NCI-H1436 treated with DMSO at 0.1 percent for 48 hours (cell line): Measurements from ENCODE around the gene POU6F2.

Source experiments
- DNase-seq: peaks from one replicate; lab custom pipeline; 2025; lab: John Stamatoyannopoulos, UW

POU6F2 gene

DNA sequence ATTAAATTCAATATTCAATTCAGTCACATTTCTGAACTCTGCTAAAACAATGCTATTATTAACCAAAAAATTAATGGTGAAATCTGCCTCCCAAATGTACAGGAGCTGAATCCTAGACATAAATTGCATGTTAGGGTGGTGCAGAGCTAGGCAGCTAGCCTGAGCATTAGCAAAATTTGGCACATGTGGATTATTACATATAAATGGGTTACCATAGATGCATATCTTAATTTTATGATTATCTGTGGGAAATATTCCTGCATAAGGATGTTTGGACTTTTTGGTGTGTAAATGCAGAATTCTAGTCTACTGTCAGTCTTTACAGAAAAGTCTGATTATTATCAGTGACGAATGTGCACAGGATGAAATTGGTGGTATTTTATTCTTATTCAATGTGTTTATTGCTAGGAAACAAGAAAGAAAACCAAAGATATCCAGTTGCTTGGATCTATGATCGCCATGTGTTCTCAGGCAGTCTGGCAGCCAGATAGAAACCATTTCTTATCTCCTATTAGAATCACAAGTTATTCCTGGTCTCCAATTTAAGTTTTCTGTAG is 150.7 kb downstream of the POU6F2 start:
- no peak for DNase-seq

DNA sequence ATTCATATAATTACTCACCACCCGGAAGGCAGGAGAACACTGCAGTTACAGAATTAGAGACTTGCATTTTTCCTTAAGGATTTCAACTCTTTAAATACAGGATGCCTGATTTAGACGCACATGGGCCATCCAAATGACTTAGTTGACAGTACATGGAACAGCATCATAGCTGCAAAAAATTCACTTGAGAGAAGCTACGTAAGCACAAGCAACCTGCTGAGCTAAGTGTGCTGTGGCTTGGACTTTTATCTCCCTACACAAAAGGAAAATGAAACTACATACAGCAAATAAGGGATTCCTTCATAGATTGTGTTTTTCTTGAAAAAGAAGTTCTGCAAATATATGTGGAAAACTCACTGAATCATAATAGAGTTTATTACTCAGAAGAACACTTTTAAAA is 152.6 kb downstream of the POU6F2 start:
- DNase-seq = no peak

DNA sequence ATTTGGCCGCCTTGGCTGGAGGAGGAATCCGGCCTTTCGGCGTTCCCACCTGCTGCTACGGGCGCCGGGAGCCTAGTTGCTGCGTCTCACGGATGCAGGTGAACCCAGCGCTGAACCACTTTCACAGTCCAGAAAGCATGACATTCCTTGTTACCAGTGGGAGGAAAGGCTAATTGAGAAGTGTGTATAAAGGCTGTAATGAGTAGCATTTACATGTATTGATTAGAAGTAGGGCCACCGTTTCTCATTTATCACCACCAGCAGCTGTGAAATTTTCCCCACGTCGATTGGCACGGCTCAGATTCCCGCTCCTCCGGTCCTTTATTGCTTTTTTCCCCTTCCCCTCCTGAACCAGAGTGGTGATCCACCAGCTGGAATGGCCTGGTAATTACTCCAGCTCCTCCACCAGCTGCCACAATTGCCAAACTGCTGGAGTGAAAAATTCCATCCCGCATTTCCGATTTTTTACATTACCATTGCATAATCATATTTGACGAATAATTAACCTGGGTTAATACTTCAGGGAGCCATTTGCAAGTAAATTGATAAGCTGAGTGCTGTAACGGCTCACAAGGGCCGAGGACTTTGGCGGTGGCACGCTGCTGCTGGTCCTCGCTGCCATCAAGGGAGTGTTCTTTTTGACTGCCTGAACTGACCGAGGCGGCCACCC is 153.3 kb downstream of the POU6F2 start:
- no peak for DNase-seq

DNA sequence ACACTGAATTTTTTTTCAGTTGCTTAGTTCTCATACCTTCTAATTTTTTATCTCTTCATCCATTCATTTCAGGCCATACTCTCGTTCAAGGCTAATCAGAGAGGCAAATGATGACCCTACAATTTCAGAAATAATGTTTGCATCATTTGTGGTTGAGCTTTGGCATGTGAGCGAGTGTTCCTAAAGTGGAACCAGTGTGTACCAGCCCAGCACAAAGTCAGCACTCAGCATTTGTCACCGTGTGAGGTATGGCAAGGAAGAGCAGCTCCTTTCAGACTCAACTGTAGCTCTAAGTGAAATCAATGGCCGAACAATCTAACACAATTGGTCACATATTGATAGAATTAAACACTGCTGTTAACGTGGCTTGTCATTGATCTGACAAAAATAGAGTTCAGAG is 154.6 kb downstream of the POU6F2 start:
- no peak for DNase-seq

DNA sequence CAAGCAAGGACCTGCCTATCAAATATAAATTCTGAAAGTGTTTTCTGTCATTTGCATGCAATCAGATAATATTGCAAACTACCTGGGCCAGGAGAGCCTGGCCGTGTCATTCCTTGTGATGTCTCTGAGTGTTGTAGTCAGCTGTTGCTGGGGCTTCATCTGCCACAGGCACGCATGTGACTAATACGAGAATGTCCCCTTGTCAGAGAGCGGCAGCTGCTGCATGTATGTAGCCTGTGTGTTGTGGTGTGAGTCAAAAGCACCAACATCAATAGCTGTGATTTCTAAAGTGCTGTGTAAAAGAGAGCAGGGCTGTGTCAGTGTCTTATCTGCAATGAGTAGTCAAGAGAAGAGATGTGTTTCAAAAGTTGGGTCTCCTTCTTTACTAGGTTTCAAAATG is 155.4 kb downstream of the POU6F2 start:
- no peak for DNase-seq

DNA sequence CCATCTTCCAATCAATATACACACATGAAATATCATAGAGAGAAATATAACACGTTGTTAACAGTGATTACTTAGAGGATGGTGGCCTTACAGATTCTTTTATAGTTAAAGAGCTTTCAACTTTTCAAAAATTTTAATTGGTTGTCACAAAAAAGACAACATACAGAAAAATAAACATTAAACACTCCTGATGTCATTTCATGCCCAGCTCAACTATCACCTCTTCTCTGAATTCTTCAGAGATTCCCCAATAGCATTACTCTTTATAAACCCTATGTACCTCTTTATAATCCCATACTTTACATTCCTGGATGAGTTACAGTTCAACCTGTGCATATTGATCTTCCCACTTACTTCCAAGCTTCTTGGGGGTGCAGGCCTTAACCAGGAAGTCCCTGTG is 159.8 kb downstream of the POU6F2 start:
- no peak for DNase-seq

DNA sequence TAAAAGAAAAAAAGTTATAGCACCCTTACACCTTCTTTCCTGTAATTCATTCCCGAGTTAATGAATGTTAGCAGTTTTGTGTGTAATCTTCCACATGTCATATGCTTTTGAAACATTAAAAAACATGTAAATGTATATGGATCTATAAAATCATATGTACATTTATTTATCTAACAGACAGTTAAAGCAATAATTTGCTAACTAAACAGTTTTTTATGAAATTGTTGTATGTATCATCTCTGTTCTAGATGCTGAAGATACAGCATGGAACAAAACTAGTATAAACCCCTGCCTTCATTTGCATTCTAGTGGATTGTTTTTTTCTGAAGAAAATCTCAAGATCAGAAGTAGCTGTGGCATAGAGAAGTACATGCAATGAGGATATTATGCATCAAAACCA is 165.0 kb downstream of the POU6F2 start:
- no peak for DNase-seq

DNA sequence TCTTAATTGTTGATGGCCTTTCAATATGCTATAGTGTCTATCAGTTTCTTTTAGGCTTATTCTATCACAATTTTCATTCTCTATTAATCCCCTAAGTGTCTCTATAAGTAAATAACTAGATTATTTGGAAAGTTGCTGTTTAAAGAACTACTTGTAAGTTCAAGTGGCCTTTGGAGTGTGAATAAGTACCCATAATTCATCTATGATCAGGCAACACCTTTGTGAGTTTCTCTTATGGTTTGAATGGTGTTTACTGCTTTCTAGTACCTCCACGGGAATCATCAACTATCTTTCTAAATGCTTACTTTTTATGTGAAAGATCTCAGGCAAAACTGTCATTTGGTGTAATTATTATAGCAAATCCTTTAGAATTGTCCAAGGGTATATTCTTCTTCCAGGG is 166.7 kb downstream of the POU6F2 start:
- no peak for DNase-seq

DNA sequence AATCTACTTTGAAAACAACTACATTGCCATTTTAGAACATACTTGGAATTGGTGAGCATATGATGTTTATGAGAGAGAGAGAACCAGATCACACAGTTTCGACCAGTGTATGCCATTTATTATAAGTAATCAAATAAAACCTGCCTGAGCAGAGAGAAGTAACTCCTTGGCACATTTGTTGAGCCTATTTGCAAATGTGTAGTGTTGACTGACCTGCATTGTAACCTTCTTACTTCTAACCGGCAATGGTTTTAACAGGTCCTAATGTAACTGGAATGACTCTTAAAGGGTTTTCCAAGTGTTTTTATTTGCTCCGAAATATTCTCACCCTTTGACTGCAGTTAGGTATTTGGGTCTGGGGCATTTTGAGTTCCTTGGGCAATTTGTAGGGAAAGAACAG is 167.6 kb downstream of the POU6F2 start:
- DNase-seq = no peak

DNA sequence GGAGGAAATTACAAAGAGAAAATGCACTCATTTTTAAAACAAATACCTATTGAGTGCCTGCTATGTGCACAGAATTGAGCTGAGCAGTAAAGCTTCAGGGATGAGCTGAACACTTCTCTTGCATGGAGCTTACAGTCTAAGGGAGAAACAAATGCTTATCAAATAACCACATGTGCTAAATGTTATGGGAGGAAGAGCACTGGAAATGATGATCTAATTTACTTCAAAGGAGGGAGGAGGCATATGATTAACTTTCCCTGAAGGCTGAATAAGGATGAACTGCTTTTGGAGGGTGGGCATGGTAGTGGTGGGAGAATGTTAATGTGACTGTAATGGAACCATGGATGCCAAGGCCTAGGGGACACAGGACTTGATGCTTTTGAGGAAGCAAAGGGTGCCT is 168.2 kb downstream of the POU6F2 start:
- DNase-seq = no peak

DNA sequence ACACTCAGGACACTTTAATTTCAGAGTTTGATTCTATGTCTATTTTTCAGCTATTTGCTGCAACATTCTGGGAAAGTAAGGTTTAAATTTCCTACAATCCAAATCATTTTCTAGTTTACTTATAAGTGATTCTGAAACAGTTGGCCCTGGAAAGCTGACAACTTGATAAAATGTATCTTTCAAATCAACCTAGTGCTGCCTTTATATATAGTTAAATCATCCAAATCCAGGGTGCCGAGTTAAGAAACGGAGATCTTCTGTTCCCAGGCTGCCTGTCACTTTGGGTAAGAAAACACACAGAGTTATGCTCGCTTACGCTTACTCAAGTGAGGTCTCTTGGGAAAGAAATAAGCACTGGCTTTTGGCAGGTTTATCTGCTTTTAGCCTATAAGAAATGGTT is 175.0 kb downstream of the POU6F2 start:
- no peak for DNase-seq

DNA sequence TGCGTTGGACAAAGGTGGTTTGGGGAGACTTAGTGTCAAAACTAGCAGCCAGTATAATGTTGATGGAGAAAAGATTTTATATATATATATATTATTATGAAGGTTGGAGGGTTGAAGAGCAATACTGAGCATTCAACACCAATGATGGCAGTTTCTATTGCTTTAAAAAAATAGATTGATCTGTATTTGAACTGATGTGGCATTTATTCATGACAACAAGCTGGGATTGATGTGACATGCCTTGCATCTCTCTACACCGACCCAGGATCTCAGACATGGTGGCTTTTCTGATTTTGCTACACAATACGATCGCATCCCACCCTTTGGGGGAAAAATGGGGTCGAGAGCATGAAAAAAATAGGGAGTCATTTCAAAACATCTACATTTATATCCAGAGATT is 175.4 kb downstream of the POU6F2 start:
- DNase-seq = no peak

DNA sequence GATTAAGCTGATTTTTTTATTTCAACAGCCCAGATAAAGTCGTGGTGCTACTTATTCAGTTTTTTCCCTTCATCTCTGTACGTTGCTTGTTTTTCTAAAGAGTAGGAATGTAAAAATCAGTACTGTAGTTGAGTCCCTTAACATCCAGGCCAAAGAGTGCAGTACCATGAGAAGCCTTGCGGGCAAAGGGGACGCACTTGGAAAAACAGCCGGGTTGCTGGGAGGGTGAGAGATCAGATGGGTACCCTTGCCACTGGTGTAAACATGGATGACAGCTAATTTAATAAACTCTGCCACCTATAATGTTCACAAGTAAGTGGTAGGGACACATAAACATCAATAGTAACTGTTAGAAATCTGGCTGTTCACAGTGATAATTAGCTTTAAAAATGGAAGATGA is 175.9 kb downstream of the POU6F2 start:
- no peak for DNase-seq

DNA sequence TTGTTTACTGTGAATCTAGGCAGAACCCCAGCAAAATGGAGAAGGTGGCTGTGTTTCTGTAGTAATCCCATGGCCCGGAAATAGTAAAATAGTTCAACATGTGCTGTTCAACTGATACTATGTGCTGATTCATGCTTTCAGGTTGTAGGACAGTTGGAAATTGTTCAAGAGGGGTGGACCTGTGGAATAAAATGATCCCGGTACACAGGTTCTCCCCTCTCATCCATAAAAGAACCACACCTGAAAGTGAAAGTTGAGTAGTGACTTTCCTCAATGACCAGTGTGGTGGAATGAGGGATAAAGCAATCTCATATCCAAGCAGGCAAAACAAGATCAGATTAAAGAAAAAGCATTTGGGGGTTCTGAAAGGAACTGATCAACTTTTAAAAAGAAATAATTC is 177.1 kb downstream of the POU6F2 start:
- no peak for DNase-seq

DNA sequence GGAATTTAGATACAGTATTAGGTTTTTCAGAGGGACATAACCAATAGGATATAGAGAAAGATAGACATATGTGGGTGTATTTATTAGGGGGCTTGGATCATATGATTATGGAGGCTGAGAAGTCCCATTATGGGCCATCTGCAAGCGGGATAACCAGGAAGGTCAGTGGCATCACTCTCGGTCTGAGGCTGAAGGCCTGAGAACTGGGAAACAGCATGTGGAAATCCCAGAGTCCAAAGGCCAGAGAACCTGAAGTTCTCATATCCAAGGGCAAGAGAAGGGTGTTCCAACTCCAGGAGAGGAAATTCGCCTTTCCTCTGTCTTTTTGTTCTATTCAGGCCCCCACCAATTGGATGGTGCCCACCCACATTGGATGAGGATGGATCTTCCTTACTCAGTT is 180.7 kb downstream of the POU6F2 start:
- DNase-seq = no peak

DNA sequence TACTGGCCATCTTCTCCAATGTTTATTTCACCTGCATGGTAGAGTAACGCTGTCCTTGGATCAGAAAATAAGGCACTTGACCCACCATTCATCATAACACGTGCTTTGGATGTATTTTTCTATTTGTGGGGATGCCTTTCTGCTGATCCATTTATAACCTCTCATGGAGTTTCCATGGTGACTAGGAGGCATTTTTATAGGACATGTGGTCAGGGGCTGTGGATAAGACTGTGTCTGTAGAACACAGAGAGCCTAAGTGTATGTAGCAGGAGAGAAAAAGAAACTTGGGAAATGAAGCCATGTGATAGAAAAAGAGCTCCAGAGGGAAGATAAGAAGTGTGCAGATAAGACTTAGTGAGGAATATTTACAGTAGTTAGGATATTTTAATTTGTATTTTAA is 184.2 kb downstream of the POU6F2 start:
- DNase-seq = no peak

DNA sequence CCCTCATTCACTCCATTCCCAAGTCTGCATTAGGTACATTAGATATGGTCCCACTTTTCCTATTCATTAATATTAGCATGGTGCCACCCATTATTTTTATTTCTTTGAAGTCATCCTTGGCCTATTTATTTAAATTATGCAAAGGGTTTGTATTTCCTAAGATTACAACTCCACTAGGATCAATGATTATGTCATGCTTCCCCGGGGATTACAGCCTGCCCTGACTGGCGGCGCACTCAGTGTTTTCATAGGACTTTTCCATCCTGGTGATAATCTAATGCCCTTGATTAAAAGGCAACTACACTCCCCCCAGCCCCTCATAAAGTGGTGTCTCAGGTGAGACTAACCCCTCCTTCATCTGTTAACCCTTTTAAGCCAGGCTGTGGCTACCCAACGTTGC is 187.2 kb downstream of the POU6F2 start:
- no peak for DNase-seq

DNA sequence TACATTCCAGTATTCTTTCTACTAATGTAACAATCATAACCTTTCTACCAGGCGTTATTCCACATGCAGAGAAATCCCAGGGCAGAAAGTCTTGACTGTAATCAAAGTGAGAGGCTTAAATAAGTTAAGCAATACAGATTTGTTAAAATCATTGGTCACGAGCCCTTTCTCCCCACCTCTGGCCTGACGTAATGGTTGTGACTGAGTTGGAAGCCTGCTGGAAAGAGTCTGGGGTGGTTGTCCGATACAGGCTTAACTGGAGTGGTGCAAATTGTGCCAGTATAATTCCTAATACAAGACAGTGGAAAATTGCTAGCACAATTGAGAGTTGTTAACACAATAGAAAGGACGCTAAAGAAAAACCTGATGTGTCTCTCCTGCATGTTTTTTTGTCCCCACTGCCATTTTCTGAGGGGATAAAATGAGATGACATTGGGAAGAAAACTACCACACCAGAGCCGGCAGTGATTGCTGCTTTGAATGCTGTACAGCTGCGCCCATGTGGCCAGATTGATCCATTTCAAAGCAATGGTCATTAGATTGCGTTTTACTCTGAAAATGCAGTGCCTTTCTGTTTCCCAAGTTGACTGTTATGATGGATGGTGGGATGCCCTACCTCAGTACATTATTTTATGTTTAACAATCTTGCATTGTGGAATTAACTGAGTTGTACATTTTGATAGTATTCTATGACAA is 190.8 kb downstream of the POU6F2 start:
- no peak for DNase-seq

DNA sequence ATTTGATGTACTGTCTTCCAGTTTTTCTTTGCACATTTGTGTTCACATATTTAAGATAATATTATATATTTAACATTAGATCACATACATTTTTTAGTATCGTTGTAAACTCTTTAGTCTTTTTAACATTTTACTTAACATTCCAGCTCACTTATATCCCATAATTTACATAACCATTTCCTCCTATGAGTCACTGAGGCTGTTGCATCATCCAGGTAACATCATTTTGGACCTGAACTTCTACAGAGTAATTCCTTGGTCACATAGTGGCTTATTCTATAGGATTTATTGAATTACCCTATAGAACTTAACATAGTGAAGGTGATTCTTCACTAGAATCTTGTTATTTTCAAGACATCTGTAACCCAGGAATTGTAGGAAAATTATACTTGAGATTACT is 194.4 kb downstream of the POU6F2 start:
- no peak for DNase-seq

DNA sequence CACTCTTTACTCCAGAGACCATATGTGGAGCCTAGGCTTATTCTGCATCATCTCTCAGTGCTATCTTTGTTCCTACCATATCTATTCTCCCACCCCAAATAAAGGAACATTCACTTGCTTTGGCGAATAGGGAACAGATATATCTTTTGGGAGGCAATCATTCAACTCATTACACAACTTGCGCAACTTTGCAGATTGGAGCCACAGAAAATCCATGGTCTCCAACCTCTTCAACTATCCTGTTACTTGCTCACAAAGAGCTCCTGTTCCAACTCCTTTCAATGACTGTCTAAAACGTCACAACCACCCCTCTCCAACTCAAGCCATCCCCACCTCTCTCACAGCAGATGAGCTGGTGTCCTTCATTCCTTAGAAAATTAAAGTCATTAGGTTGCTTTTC is 203.7 kb downstream of the POU6F2 start:
- DNase-seq = no peak

DNA sequence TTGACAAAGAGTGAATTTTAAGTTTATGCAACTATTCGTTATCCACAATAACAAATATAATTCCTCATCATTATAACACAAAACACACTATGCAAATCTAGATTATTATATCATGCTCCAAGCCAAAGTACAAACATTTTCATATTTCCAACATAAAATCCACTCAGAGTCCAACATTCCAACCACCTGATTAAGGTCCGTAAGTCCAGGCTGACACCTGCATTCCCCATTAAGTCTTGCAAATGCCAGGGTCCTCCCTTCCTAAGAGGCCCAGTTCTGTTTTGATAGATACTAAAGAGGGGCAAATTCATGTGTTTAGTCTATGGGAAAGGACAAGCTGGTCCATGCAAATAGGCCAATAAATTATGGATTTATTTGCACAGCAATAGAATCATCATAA is 206.1 kb downstream of the POU6F2 start:
- no peak for DNase-seq

DNA sequence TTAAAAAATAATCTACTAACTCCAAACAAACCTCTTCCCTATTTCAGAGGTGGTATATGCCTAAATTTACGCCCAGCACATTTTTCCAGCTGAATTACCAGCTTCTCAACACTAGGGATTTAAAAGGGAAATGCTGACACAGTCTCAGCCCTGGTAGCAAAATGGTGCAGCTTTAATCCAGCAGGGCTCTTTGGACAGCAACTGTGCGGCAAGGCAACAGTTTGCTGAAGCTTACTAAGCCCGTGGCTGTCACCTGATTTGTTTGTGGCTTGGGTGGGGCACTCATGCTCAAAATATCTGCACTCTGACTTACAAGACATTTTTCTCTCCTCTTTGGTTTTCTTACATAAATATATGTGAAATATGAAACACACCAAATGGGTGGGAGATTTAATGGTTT is 206.7 kb downstream of the POU6F2 start:
- DNase-seq = no peak

DNA sequence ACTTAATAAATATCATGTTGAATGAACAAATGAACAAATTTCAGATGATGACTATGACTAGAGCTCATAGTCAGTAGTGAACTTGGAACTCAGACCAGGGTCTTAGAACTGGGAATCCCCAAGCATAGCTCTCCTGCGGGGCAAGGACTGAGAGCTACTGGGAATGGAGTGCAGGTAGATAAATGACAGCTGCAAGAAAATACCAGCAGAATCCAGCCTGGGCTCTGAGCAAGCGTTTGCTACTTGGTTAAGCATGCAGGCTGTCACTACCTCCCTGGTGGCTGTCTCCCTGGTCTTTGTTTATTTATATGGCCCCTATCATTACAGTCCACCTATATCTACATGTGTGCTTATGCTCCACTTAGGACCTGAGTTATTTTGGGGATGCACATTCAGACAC is 208.4 kb downstream of the POU6F2 start:
- no peak for DNase-seq

DNA sequence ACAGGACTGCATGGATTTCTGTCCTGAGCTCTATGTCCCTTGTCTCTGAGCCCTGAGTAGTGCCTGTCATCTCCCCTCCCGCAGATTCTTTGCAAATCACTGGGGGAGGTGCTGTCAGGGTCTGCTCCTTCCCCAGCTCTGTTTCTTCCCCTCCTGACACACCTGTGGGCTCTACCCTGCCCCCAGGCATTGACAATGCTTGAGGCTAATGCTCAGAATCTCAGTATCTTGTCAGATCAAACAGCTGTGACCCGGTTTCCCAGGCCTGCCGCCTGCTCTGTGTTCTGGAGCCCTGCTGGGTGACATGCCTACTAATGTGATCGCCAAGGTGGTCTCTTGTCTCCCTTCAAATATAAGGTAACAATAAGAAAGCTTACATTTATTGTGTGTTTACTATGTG is 209.0 kb downstream of the POU6F2 start:
- no peak for DNase-seq
